ENCODE measurements around the gene DONSON. TPM values are rescaled to one million over a fixed set of nuclear protein-coding genes. Genes with fewer than 3 reads are reported as not detected.

The DONSON gene
- total and polyA plus RNA-seq, 2 of the 13 experiments (the other 11 are each of a cell fraction or from before 2014, with no cell fraction given): 35.4 to 63.6 TPM

DNA sequence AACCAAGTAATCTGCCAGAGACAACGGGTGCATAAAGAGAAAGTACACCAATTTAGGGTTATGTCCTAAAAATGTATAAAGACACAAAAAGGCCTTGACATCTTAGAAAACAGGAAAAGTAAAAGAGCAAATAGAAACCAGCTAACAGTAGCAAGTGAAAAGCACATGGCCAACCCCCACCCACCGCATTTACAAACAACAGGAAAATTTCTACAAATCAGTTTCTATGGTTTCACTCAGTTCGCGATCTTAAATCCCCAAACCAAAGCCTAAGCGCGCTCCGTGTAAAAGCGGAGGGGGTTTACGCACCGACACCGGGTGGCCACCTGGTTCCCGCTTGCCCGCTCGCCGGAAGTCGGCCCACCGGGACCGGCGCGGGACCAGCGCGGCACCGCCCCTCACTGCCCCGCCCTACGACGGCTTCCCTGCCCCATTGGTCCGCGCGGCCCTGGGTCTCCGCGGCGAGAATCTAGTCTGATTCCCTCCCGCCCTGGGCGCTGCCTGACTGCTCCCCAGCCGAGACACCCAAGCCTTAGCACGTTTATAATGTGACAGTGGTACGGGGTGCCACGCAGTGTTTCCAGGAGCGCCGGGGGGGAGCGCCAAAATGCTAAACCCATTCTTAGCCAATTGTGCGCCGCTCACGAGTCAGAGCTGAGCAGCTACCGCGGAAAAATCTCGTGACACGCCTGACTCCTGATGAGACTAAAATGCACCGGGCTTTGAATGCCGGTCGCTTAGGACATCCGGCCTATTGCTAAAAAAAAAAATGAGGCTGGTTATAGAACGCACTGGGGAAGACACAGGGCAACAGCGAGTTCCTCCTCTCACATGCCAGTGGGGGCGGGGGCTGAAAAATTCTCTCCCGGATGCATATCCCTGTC, 46.5 kb downstream of the DONSON start, which contains the start of gene GART (continued):
- TF ChIP-seq, protein P1, sequence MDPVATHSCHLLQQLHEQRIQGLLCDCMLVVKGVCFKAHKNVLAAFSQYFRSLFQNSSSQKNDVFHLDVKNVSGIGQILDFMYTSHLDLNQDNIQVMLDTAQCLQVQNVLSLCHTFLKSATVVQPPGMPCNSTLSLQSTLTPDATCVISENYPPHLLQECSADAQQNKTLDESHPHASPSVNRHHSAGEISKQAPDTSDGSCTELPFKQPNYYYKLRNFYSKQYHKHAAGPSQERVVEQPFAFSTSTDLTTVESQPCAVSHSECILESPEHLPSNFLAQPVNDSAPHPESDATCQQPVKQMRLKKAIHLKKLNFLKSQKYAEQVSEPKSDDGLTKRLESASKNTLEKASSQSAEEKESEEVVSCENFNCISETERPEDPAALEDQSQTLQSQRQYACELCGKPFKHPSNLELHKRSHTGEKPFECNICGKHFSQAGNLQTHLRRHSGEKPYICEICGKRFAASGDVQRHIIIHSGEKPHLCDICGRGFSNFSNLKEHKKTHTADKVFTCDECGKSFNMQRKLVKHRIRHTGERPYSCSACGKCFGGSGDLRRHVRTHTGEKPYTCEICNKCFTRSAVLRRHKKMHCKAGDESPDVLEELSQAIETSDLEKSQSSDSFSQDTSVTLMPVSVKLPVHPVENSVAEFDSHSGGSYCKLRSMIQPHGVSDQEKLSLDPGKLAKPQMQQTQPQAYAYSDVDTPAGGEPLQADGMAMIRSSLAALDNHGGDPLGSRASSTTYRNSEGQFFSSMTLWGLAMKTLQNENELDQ (CRISPR knock-in tag; IDR thresholded peaks at IDR 0.05; ENCODE audit: borderline replicate concordance): no peak
- TF ChIP-seq SRY (CRISPR knock-in tag; IDR thresholded peaks at IDR 0.05) (peak; percentile 13; the same call in 1 of the 2 replicates), RAD51 (IDR thresholded peaks at IDR 0.05; ENCODE audit: borderline replicate concordance) (no peak), ZNF234 (CRISPR knock-in tag; conservative IDR thresholded peaks at IDR 0.05) (no peak), MAFK (conservative IDR thresholded peaks at IDR 0.05 in 1 of 2, IDR thresholded peaks at IDR 0.05 in 1 of 2; ENCODE audit: low read length in 2 of 2) (no peak), ZNF761 (CRISPR knock-in tag; conservative IDR thresholded peaks at IDR 0.05) (no peak), REXO4 (CRISPR knock-in tag; IDR thresholded peaks at IDR 0.05; ENCODE audit: borderline replicate concordance) (no peak), ZNF431 (CRISPR knock-in tag; IDR thresholded peaks at IDR 0.05; ENCODE audit: borderline replicate concordance, low read depth) (no peak), ISX (CRISPR knock-in tag; conservative IDR thresholded peaks at IDR 0.05) (no peak), ZFP1 (CRISPR knock-in tag; IDR thresholded peaks at IDR 0.05) (no peak), ZNF264 (CRISPR knock-in tag; IDR thresholded peaks at IDR 0.05) (peak; percentile 74; the same call in 1 of the 2 replicates), ZNF20 (CRISPR knock-in tag; IDR thresholded peaks at IDR 0.05) (no peak), HDAC6 (IDR thresholded peaks at IDR 0.05; ENCODE audit: low read depth, low read length) (no peak)
- TF ChIP-seq, protein P2, sequence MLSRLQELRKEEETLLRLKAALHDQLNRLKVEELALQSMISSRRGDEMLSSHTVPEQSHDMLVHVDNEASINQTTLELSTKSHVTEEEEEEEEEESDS (CRISPR knock-in tag; IDR thresholded peaks at IDR 0.05; ENCODE audit: borderline replicate concordance): no peak
- TF ChIP-seq, protein P3, sequence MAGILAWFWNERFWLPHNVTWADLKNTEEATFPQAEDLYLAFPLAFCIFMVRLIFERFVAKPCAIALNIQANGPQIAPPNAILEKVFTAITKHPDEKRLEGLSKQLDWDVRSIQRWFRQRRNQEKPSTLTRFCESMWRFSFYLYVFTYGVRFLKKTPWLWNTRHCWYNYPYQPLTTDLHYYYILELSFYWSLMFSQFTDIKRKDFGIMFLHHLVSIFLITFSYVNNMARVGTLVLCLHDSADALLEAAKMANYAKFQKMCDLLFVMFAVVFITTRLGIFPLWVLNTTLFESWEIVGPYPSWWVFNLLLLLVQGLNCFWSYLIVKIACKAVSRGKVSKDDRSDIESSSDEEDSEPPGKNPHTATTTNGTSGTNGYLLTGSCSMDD (CRISPR knock-in tag; IDR thresholded peaks at IDR 0.05): no peak
- TF ChIP-seq, protein P4, sequence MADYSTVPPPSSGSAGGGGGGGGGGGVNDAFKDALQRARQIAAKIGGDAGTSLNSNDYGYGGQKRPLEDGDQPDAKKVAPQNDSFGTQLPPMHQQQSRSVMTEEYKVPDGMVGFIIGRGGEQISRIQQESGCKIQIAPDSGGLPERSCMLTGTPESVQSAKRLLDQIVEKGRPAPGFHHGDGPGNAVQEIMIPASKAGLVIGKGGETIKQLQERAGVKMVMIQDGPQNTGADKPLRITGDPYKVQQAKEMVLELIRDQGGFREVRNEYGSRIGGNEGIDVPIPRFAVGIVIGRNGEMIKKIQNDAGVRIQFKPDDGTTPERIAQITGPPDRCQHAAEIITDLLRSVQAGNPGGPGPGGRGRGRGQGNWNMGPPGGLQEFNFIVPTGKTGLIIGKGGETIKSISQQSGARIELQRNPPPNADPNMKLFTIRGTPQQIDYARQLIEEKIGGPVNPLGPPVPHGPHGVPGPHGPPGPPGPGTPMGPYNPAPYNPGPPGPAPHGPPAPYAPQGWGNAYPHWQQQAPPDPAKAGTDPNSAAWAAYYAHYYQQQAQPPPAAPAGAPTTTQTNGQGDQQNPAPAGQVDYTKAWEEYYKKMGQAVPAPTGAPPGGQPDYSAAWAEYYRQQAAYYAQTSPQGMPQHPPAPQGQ (CRISPR knock-in tag; IDR thresholded peaks at IDR 0.05; ENCODE audit: borderline replicate concordance): no peak
- TF ChIP-seq, protein P5, sequence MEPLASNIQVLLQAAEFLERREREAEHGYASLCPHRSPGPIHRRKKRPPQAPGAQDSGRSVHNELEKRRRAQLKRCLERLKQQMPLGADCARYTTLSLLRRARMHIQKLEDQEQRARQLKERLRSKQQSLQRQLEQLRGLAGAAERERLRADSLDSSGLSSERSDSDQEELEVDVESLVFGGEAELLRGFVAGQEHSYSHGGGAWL (CRISPR knock-in tag; IDR thresholded peaks at IDR 0.05): peak; percentile 50
- TF ChIP-seq, protein P6, sequence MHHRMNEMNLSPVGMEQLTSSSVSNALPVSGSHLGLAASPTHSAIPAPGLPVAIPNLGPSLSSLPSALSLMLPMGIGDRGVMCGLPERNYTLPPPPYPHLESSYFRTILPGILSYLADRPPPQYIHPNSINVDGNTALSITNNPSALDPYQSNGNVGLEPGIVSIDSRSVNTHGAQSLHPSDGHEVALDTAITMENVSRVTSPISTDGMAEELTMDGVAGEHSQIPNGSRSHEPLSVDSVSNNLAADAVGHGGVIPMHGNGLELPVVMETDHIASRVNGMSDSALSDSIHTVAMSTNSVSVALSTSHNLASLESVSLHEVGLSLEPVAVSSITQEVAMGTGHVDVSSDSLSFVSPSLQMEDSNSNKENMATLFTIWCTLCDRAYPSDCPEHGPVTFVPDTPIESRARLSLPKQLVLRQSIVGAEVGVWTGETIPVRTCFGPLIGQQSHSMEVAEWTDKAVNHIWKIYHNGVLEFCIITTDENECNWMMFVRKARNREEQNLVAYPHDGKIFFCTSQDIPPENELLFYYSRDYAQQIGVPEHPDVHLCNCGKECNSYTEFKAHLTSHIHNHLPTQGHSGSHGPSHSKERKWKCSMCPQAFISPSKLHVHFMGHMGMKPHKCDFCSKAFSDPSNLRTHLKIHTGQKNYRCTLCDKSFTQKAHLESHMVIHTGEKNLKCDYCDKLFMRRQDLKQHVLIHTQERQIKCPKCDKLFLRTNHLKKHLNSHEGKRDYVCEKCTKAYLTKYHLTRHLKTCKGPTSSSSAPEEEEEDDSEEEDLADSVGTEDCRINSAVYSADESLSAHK (CRISPR knock-in tag; IDR thresholded peaks at IDR 0.05; ENCODE audit: borderline replicate concordance): peak; percentile 37
